ENCODE data around the gene GPR146.

DNA sequence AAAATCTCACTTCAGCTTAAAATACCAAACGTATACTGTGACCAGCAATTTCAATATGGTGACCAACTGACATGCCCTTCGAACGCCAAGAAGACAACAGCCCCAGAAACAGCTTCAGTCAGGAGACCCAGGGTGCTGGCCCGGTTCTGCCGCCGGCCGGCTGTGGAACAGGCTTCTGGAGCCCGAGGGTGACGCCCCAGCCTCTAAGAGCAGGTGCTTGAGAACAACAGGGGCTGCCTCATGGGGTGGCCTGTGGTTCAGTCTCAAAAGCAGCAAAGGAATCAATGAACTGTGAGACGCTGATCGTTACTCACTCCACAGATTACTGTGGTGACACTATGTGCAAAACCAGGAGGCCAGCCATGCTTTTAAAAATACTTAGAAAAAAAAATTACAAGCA, 60.8 kb downstream of the GPR146 start:
- TF ChIP-seq EZH2phosphoT487 (IDR thresholded peaks at IDR 0.05; ENCODE audit: insufficient read depth, low read depth), result no peak
- TF ChIP-seq EZH2 (IDR thresholded peaks at IDR 0.05; ENCODE audit: insufficient read depth, poor library complexity, severe bottlenecking), result no peak

All from GM23248 (cell line).